ENCODE results near the gene UBA7.
"Not testable (repeated sequence)": the region's sequence is repeated elsewhere in the genome, so short reads cannot be mapped to it uniquely, and the experiment has no call there.

The UBA7 gene

GRCh38 chr3:49790626-49791411 is 22.9 kb downstream of the UBA7 start:
- TF ChIP-seq CTCF (IDR thresholded peaks at IDR 0.05; ENCODE audit: borderline replicate concordance, control extremely low read depth, extremely low read depth, insufficient read depth, missing control alignments): no peak
- DNase-seq (ENCODE audit: low spot score): no peak
- in situ Hi-C loops (cut with MboI; ENCODE audit: low sequenced_read_pairs, unreplicated experiment): no loop called here

GRCh38 chr3:49788056-49788455 is 25.7 kb downstream of the UBA7 start:
- in situ Hi-C loops (cut with MboI; ENCODE audit: low sequenced_read_pairs, unreplicated experiment): no loop called here
- no peak for DNase-seq (ENCODE audit: low spot score)
- no peak for TF ChIP-seq CTCF (IDR thresholded peaks at IDR 0.05; ENCODE audit: borderline replicate concordance, control extremely low read depth, extremely low read depth, insufficient read depth, missing control alignments)

GRCh38 chr3:49787536-49787935 is 26.2 kb downstream of the UBA7 start:
- DNase-seq (ENCODE audit: low spot score): no peak
- in situ Hi-C loops (cut with MboI; ENCODE audit: low sequenced_read_pairs, unreplicated experiment): no loop called here
- TF ChIP-seq CTCF (IDR thresholded peaks at IDR 0.05; ENCODE audit: borderline replicate concordance, control extremely low read depth, extremely low read depth, insufficient read depth, missing control alignments): no peak

GRCh38 chr3:49787182-49787464 is 26.6 kb downstream of the UBA7 start:
- TF ChIP-seq CTCF (IDR thresholded peaks at IDR 0.05; ENCODE audit: borderline replicate concordance, control extremely low read depth, extremely low read depth, insufficient read depth, missing control alignments): no peak
- in situ Hi-C loops (cut with MboI; ENCODE audit: low sequenced_read_pairs, unreplicated experiment): no loop called here
- peak; percentile 22 for DNase-seq (ENCODE audit: low spot score)

GRCh38 chr3:49786357-49787181 is 27.2 kb downstream of the UBA7 start, which contains the start of gene IP6K1:
IP6K1 (minus strand) TSS chr3:49786542; CDS start chr3:49748040, 38,502 bp downstream.
- TF ChIP-seq CTCF (IDR thresholded peaks at IDR 0.05; ENCODE audit: borderline replicate concordance, control extremely low read depth, extremely low read depth, insufficient read depth, missing control alignments): no peak
- DNase-seq (ENCODE audit: low spot score): peak; percentile 100
- in situ Hi-C loops (cut with MboI; ENCODE audit: low sequenced_read_pairs, unreplicated experiment): no loop called here

GRCh38 chr3:49785565-49786356 is 28.0 kb downstream of the UBA7 start:
- in situ Hi-C loops (cut with MboI; ENCODE audit: low sequenced_read_pairs, unreplicated experiment): no loop called here
- TF ChIP-seq CTCF (IDR thresholded peaks at IDR 0.05; ENCODE audit: borderline replicate concordance, control extremely low read depth, extremely low read depth, insufficient read depth, missing control alignments): no peak
- no peak for DNase-seq (ENCODE audit: low spot score)

GRCh38 chr3:49782277-49782676 is 31.5 kb downstream of the UBA7 start:
- DNase-seq (ENCODE audit: low spot score); in situ Hi-C loops (cut with MboI; ENCODE audit: low sequenced_read_pairs, unreplicated experiment): not testable (repeated sequence)
